ENCODE results near the gene HSD3B7.
A peak's percentile ranks its signal among the peaks of the same experiment; 100 is the strongest.

The HSD3B7 gene

GRCh38 chr16:30953511-30954124 is 31.4 kb upstream of the HSD3B7 start:
- DNase-seq: peak; percentile 88

GRCh38 chr16:30954993-30955392 is 30.0 kb upstream of the HSD3B7 start:
- no peaks in the 10 kb centered on the region for H3K9me3 ChIP-seq (ENCODE audit: severe bottlenecking)
- peaks cover 14% of the 10 kb centered on the region for H3K36me3 ChIP-seq
- no peak overlapping the region for H3K27ac ChIP-seq
- H3K27me3 ChIP-seq (ENCODE audit: insufficient read depth, low read depth, severe bottlenecking): no peaks in the 10 kb centered on the region
- TF ChIP-seq CTCF (IDR thresholded peaks at IDR 0.05; ENCODE audit: low read depth, low read length): no peak
- H3K4me3 ChIP-seq (ENCODE audit: low read depth, low read length): no peak overlapping the region
- DNase-seq: no peak

More at GRCh38 chr16:30953511-30954124, 31.4 kb upstream of the HSD3B7 start:
- H3K9me3 ChIP-seq (ENCODE audit: severe bottlenecking): no peaks in the 10 kb centered on the region
- peaks cover under 1% of the 10 kb centered on the region for H3K36me3 ChIP-seq
- TF ChIP-seq CTCF (IDR thresholded peaks at IDR 0.05; ENCODE audit: low read depth, low read length): peak; percentile 97
- no peaks in the 10 kb centered on the region for H3K27me3 ChIP-seq (ENCODE audit: insufficient read depth, low read depth, severe bottlenecking)
- H3K27ac ChIP-seq: no peak overlapping the region
- H3K4me3 ChIP-seq (ENCODE audit: low read depth, low read length): no peak overlapping the region

GRCh38 chr16:30956601-30957455 is 28.2 kb upstream of the HSD3B7 start:
- peak; percentile 86 for DNase-seq
- no peaks in the 10 kb centered on the region for H3K9me3 ChIP-seq (ENCODE audit: severe bottlenecking)
- peak; percentile 41 for TF ChIP-seq CTCF (IDR thresholded peaks at IDR 0.05; ENCODE audit: low read depth, low read length)

GRCh38 chr16:30957456-30958174 is 27.4 kb upstream of the HSD3B7 start, which contains the start of gene SETD1A:
Gene SETD1A (plus strand): TSS chr16:30957754. CDS start chr16:30958732, 978 bp downstream.
- no peak for TF ChIP-seq CTCF (IDR thresholded peaks at IDR 0.05; ENCODE audit: low read depth, low read length)
- no peaks in the 10 kb centered on the region for H3K27me3 ChIP-seq (ENCODE audit: insufficient read depth, low read depth, severe bottlenecking)
- DNase-seq: peak; percentile 96
- peak within 1 kb of the TSS; percentile 94 for H3K4me3 ChIP-seq (ENCODE audit: low read depth, low read length)
- peaks cover 39% of the 10 kb centered on the region for H3K36me3 ChIP-seq
- peak within 1 kb of the TSS; percentile 100 for H3K27ac ChIP-seq
- H3K9me3 ChIP-seq (ENCODE audit: severe bottlenecking): no peaks in the 10 kb centered on the region

More at GRCh38 chr16:30956601-30957455, 28.2 kb upstream of the HSD3B7 start:
- Histone ChIP-seq H3K27me3 (ENCODE audit: insufficient read depth, low read depth, severe bottlenecking) (no peaks in the 10 kb centered on the region), H3K27ac (peak overlapping the region; percentile 100), H3K4me3 (ENCODE audit: low read depth, low read length) (peak overlapping the region; percentile 94), H3K36me3 (peaks cover 31% of the 10 kb centered on the region)

- Histone ChIP-seq H3K4me3 (ENCODE audit: low read depth, low read length) (peak overlapping the region; percentile 94), H3K27ac (peak overlapping the region; percentile 100), H3K9me3 (ENCODE audit: severe bottlenecking) (no peaks in the 10 kb centered on the region), H3K36me3 (peaks cover 47% of the 10 kb centered on the region), H3K27me3 (ENCODE audit: insufficient read depth, low read depth, severe bottlenecking) (no peaks in the 10 kb centered on the region)
- DNase-seq: peak; percentile 65
- TF ChIP-seq CTCF (IDR thresholded peaks at IDR 0.05; ENCODE audit: low read depth, low read length): no peak
These were observed 26.6 kb upstream of the HSD3B7 start for GRCh38 chr16:30958175-30959079.
